H1 (cell line): ENCODE measurements around the gene PPP2R3A. TPM values are rescaled to one million over a fixed set of nuclear protein-coding genes. Genes with fewer than 3 reads are reported as not detected.

Source experiments
- CTCF ChIA-PET: fragments of 300-600 bp; sonication (Branson Sonifier 250); formaldehyde crosslinking; loops from one replicate; lab custom pipeline; 2021; ENCODE audit not compliant: partially characterized antibody; lab: Charles Lee
- POLR2A ChIA-PET: fragments of 300-600 bp; sonication (Branson Sonifier 250); formaldehyde crosslinking; loops from one replicate; lab custom pipeline; 2021; ENCODE audit warnings: inconsistent platforms; ENCODE audit not compliant: partially characterized antibody; lab: Charles Lee
- DNase-seq, 2 experiments: peaks; one replicate each; pipeline versions ENCODE4 v3.0.0 to v3.0.0-alpha.2; 2010 to 2022; ENCODE audit warnings: low spot score in 2 of 2, low read depth in 1 of 2, mixed read lengths in 1 of 2
- FAIRE-seq: peaks from 2 replicates; lab custom pipeline; 2011; peaks lifted over from hg19 to GRCh38; lab: Jason Lieb, UNC
- H2AFZ ChIP-seq: 2 replicates; pipeline ENCODE4 v1.8.1; 2012; ENCODE audit warnings: low read length, inconsistent platforms
- H2AK5ac ChIP-seq: 2 replicates; pipeline ENCODE4 v1.6.1; 2013; ENCODE audit warnings: low read depth, low read length
- H2BK120ac ChIP-seq: replicated peaks from 2 replicates; pipeline ENCODE3; 2013; ENCODE audit warnings: low read depth, low read length, inconsistent platforms
- H2BK12ac ChIP-seq: 2 replicates; pipeline ENCODE4 v1.6.1; 2013; ENCODE audit warnings: low read depth, low read length
- H2BK15ac ChIP-seq: 2 replicates; pipeline ENCODE4 v1.6.1; 2013; ENCODE audit warnings: low read length
- H2BK20ac ChIP-seq: 2 replicates; pipeline ENCODE4 v1.6.1; 2013; ENCODE audit warnings: low read length
- H2BK5ac ChIP-seq: 2 replicates; pipeline ENCODE4 v1.6.1; 2013; ENCODE audit warnings: low read depth, low read length
- H3K14ac ChIP-seq: 2 replicates; pipeline ENCODE4 v1.6.1; 2013; ENCODE audit warnings: inconsistent platforms; ENCODE audit not compliant: insufficient read length
- H3K18ac ChIP-seq: 2 replicates; pipeline ENCODE4 v1.6.1; 2013; ENCODE audit warnings: low read length; ENCODE audit errors: extremely low read depth
- H3K23ac ChIP-seq: 2 replicates; pipeline ENCODE4 v1.6.1; 2013; ENCODE audit warnings: inconsistent platforms; ENCODE audit not compliant: insufficient read length
- H3K23me2 ChIP-seq: 2 replicates; pipeline ENCODE4 v1.6.1; 2013; ENCODE audit warnings: low read depth, low read length
- H3K27ac ChIP-seq: 2 replicates; pipeline ENCODE4 v1.6.1; 2011; ENCODE audit warnings: low read depth, low read length, inconsistent platforms
- H3K27me3 ChIP-seq, 4 experiments: replicated peaks in 1 of 4; 1 replicate in 1 of 4; 2 replicates in 3 of 4; pipeline versions ENCODE4 v1.6.1 to v1.8.1; 2011 to 2013; ENCODE audit warnings: low read length in 3 of 4, mild to moderate bottlenecking in 3 of 4, inconsistent platforms in 2 of 4, mixed read lengths in 2 of 4, moderate library complexity in 1 of 4; ENCODE audit not compliant: control insufficient read depth in 3 of 4, insufficient read depth in 3 of 4; ENCODE audit errors: extremely low read depth in 1 of 4
- H3K36me3 ChIP-seq, 4 experiments: 2 replicates each; pipeline versions ENCODE4 v1.6.1 to v1.8.1; 2011 to 2013; ENCODE audit warnings: mild to moderate bottlenecking in 4 of 4, low read length in 3 of 4, moderate library complexity in 2 of 4, control low read depth in 1 of 4, inconsistent platforms in 1 of 4; ENCODE audit not compliant: insufficient read depth in 4 of 4, control insufficient read depth in 2 of 4
- H3K4ac ChIP-seq: replicated peaks from 2 replicates; pipeline ENCODE3; 2013; ENCODE audit warnings: low read length, low read depth, mixed read lengths, inconsistent platforms; ENCODE audit not compliant: insufficient read length
- H3K4me1 ChIP-seq, 4 experiments: replicated peaks in 1 of 4; 1 replicate in 1 of 4; 2 replicates in 3 of 4; pipeline versions ENCODE4 v1.6.1 to v1.8.1; 2011 to 2013; ENCODE audit warnings: low read length in 3 of 4, inconsistent platforms in 2 of 4, mixed read lengths in 1 of 4; ENCODE audit not compliant: insufficient read depth in 4 of 4, control insufficient read depth in 3 of 4
- H3K4me2 ChIP-seq, 2 experiments: 2 replicates each; pipeline versions ENCODE4 v1.6.1 to v1.8.1; 2011 to 2013; ENCODE audit warnings: low read depth in 2 of 2, low read length in 2 of 2, control low read depth in 1 of 2, inconsistent platforms in 1 of 2, mild to moderate bottlenecking in 1 of 2; ENCODE audit not compliant: insufficient read depth in 1 of 2
- H3K4me3 ChIP-seq, 4 experiments: fragments of 200-600, 300-600 bp in 1 of 4; sonication (generic), shearing (Covaris generic), sonication (Bioruptor Twin) in 1 of 4; 2 replicates each; pipeline versions ENCODE4 v1.5.1 to v1.8.1; 2011 to 2016; ENCODE audit warnings: low read length in 4 of 4, low read depth in 3 of 4, control low read depth in 2 of 4, inconsistent platforms in 2 of 4, mild to moderate bottlenecking in 2 of 4, mixed read lengths in 1 of 4, moderate library complexity in 1 of 4; ENCODE audit not compliant: insufficient read depth in 2 of 4; ENCODE audit errors: extremely low read depth in 1 of 4
- H3K56ac ChIP-seq: replicated peaks from 2 replicates; pipeline ENCODE3; 2013; ENCODE audit warnings: low read depth, mild to moderate bottlenecking, mixed read lengths, low read length, inconsistent platforms; ENCODE audit not compliant: insufficient read length
- H3K79me1 ChIP-seq: 2 replicates; pipeline ENCODE4 v1.6.1; 2013; ENCODE audit warnings: low read depth, low read length, control low read depth
- H3K79me2 ChIP-seq, 2 experiments: 2 replicates each; pipeline versions ENCODE4 v1.6.1 to v1.8.1; 2012 to 2013; ENCODE audit warnings: low read length in 2 of 2, mild to moderate bottlenecking in 2 of 2, inconsistent platforms in 1 of 2; ENCODE audit not compliant: insufficient read depth in 2 of 2, control insufficient read depth in 1 of 2
- H3K9ac ChIP-seq, 4 experiments: replicated peaks in 1 of 4; 1 replicate in 1 of 4; 2 replicates in 3 of 4; pipeline versions ENCODE4 v1.6.1 to v1.8.1; 2011 to 2013; ENCODE audit warnings: low read depth in 3 of 4, low read length in 3 of 4, control low read depth in 2 of 4, mild to moderate bottlenecking in 2 of 4, moderate library complexity in 2 of 4, inconsistent platforms in 1 of 4; ENCODE audit errors: extremely low read depth in 1 of 4
- H3K9me3 ChIP-seq, 2 experiments: 2 replicates each; pipeline versions ENCODE4 v1.6.1 to v1.8.1; 2012 to 2013; ENCODE audit warnings: mild to moderate bottlenecking in 2 of 2, moderate library complexity in 2 of 2, control low read depth in 1 of 2, inconsistent platforms in 1 of 2, low read depth in 1 of 2, low read length in 1 of 2, mixed read lengths in 1 of 2; ENCODE audit not compliant: insufficient read depth in 2 of 2
- H4K20me1 ChIP-seq, 2 experiments: replicated peaks in 1 of 2; 2 replicates each; pipeline versions ENCODE3 to v1.8.1; 2011 to 2013; ENCODE audit warnings: inconsistent platforms in 2 of 2, low read length in 2 of 2, mild to moderate bottlenecking in 1 of 2; ENCODE audit not compliant: insufficient read depth in 2 of 2, control insufficient read depth in 1 of 2
- H4K5ac ChIP-seq: 2 replicates; pipeline ENCODE4 v1.6.1; 2013; ENCODE audit warnings: low read length, low read depth, mixed read lengths, inconsistent platforms; ENCODE audit not compliant: insufficient read length
- H4K8ac ChIP-seq: 2 replicates; pipeline ENCODE4 v1.8.0; 2013; ENCODE audit warnings: mild to moderate bottlenecking, moderate library complexity, low read length, inconsistent platforms; ENCODE audit not compliant: insufficient read depth; ENCODE audit errors: extremely low read depth
- H4K91ac ChIP-seq: replicated peaks from 2 replicates; pipeline ENCODE3; 2013; ENCODE audit warnings: low read length, mixed read lengths, inconsistent platforms; ENCODE audit not compliant: insufficient read length
- ASH2L ChIP-seq: fragments of 200-600, 300-600 bp; sonication (generic); IDR thresholded peaks from one replicate; pipeline ENCODE4 v1.7.1; 2017; ENCODE audit warnings: low read length
- CBX5 ChIP-seq: fragments of 300-800, 300-1000 bp; sonication (generic); IDR thresholded peaks from 2 replicates; pipeline ENCODE4 v1.7.1; 2016; ENCODE audit warnings: antibody characterized with exemption, low read length, low read depth
- CREB1 ChIP-seq: IDR thresholded peaks from 2 replicates; pipeline ENCODE4 v1.6.1; 2012; ENCODE audit warnings: inconsistent platforms
- FOSL1 ChIP-seq: IDR thresholded peaks from 2 replicates; pipeline ENCODE4 v1.6.1; 2011; ENCODE audit warnings: mild to moderate bottlenecking, low read depth, low read length, moderate library complexity; ENCODE audit not compliant: insufficient read depth
- KDM4A ChIP-seq: IDR thresholded peaks from one replicate; pipeline ENCODE4 v1.7.1; 2012; ENCODE audit warnings: low read depth, mild to moderate bottlenecking, moderate library complexity, low read length, inconsistent platforms; ENCODE audit not compliant: severe bottlenecking
- NANOG ChIP-seq: IDR thresholded peaks from 2 replicates; pipeline ENCODE4 v1.6.1; 2011; ENCODE audit warnings: low read length, low read depth, mild to moderate bottlenecking, inconsistent platforms; ENCODE audit not compliant: insufficient read depth, poor library complexity, severe bottlenecking
- RBBP5 ChIP-seq: IDR thresholded peaks from 2 replicates; pipeline ENCODE4 v1.7.1; 2012; ENCODE audit warnings: low read depth, mild to moderate bottlenecking, inconsistent platforms, low read length, moderate library complexity, borderline replicate concordance
- RFX5 ChIP-seq: IDR thresholded peaks from 2 replicates; pipeline ENCODE4 v1.6.1; 2011; ENCODE audit warnings: low read depth, low read length, improper control_type of control experiment, borderline replicate concordance
- RNF2 ChIP-seq: fragments of 200-900, 300-1000 bp; sonication (generic); IDR thresholded peaks from 2 replicates; pipeline ENCODE4 v1.7.1; 2016; ENCODE audit warnings: borderline replicate concordance, low read depth, mild to moderate bottlenecking, antibody characterized with exemption, low read length; ENCODE audit not compliant: poor library complexity, severe bottlenecking; ENCODE audit errors: missing control alignments
- RXRA ChIP-seq: IDR thresholded peaks from 2 replicates; pipeline ENCODE4 v1.6.1; 2011; ENCODE audit warnings: low read depth, mild to moderate bottlenecking, low read length, moderate library complexity; ENCODE audit not compliant: insufficient read depth
- WGBS, 2 experiments: shearing (Covaris generic) in 1 of 2; methylation state at CpG; one replicate each; pipeline versions ENCODE4 v1.1.6 to v1.1.7; 2013 to 2015; ENCODE audit warnings: low lambda C conversion rate in 2 of 2, mixed read lengths in 2 of 2, inconsistent platforms in 1 of 2, low coverage in 1 of 2, missing lambda C conversion rate in 1 of 2; ENCODE audit not compliant: insufficient replicate concordance in 2 of 2, insufficient coverage in 1 of 2, insufficient read length in 1 of 2; ENCODE audit errors: extremely low coverage in 1 of 2, missing lambda C conversion rate in 1 of 2; 5-methylcytosine and 5-hydroxymethylcytosine counted together
- polyA plus RNA-seq, 7 experiments: library from polyadenylated mRNA; depleted of rRNA in 3 of 7; stranded (reverse) in 5 of 7; unstranded in 2 of 7; fragments of >200 nt in 5 of 7; fragments of 200-250 nt in 2 of 7; gene quantifications; 1 replicate in 5 of 7; 2 replicates in 1 of 7; 4 replicates in 1 of 7; pipeline versions ENCODE4 v1.2.1 to v1.2.3, GENCODE V29; 2011 to 2013; ENCODE audit warnings: missing spikeins in 2 of 7, mixed read lengths in 2 of 7
- total RNA-seq: library from RNA; stranded (reverse); fragmentation: NEBNext Ultra II Directional; extraction: Animal tissue kit (Norgen Biotek cat#: 25700); gene quantifications from 2 replicates; pipeline ENCODE4 v1.2.1, GENCODE V29; 2021
- TF ChIP-seq, protein P1 (sequence below), 3 experiments: IDR thresholded peaks; 1 replicate in 2 of 3; 2 replicates in 1 of 3; pipeline versions ENCODE4 v1.5.1 to v1.6.1; 2011; ENCODE audit warnings: low read length in 3 of 3, mild to moderate bottlenecking in 3 of 3, inconsistent platforms in 2 of 3, low read depth in 1 of 3, moderate library complexity in 1 of 3; ENCODE audit not compliant: insufficient read depth in 1 of 3; ENCODE audit errors: control extremely low read depth in 1 of 3

The PPP2R3A gene
- total and polyA plus RNA-seq, 2 of the 8 experiments (the other 6 are each of a cell fraction or from before 2014, with no cell fraction given): 4.1 to 15.2 TPM

DNA sequence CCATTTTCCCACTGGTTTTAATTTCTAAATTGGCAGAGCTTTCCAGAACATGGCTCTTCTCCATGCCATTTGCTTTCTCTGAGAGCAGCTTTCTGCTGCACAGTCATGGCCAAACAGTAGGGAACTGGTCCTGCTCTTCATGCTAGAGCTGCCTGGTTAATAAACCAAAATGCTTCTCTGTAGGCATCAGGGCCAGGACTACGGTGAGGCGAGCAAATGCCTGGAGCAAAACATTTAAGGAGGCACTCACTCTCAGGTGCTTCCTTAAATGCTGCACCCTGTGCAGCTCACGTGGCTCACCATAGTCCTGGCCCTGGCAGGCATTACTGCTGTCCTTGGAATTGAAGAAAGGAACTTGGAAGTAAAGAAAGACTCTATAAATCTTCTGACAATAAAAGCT is 48.5 kb upstream of the PPP2R3A start:
- Histone ChIP-seq H3K4me3 (no peak overlapping the region), H3K27ac (no peak overlapping the region), H3K27me3 (no peaks in the 10 kb centered on the region), H3K23me2 (no peaks in the 10 kb centered on the region), H4K8ac (no peak overlapping the region), H2BK15ac (no peak overlapping the region), H3K9ac (no peak overlapping the region), H3K4me1 (no peaks in the 10 kb centered on the region), H4K20me1 (no peaks in the 10 kb centered on the region), H2AFZ (no peak overlapping the region), H3K79me1 (no peaks in the 10 kb centered on the region), H3K79me2 (no peaks in the 10 kb centered on the region), H2BK5ac (no peak overlapping the region), H2BK12ac (no peak overlapping the region), H4K5ac (no peak overlapping the region), H3K36me3 (no peaks in the 10 kb centered on the region), H3K14ac (no peak overlapping the region), H3K56ac (no peak overlapping the region), H3K18ac (no peak overlapping the region), H3K4ac (no peak overlapping the region), H2BK20ac (no peak overlapping the region), H3K4me2 (no peak overlapping the region), H2AK5ac (no peak overlapping the region), H4K91ac (no peak overlapping the region), H3K9me3 (no peaks in the 10 kb centered on the region), H3K23ac (no peak overlapping the region), H2BK120ac (no peak overlapping the region)
- ChIA-PET CTCF (interaction anchor here (0.6 to 11.1 kb wide), 6 partner anchors 9 to 830 kb away, joined by 3 to 125 read pairs (median 8); no protein-coding TSS in a partner anchor), POLR2A (no interaction called here)
- DNase-seq (no peak), FAIRE-seq (no peak)
- WGBS, 2 experiments: 83% methylated on average over 3 of the region's 3 CpGs; no CpG with 5 or more reads in 1 of the 2 experiments
- TF ChIP-seq KDM4A: no peak
- TF ChIP-seq CREB1: no peak
- TF ChIP-seq, protein P1, sequence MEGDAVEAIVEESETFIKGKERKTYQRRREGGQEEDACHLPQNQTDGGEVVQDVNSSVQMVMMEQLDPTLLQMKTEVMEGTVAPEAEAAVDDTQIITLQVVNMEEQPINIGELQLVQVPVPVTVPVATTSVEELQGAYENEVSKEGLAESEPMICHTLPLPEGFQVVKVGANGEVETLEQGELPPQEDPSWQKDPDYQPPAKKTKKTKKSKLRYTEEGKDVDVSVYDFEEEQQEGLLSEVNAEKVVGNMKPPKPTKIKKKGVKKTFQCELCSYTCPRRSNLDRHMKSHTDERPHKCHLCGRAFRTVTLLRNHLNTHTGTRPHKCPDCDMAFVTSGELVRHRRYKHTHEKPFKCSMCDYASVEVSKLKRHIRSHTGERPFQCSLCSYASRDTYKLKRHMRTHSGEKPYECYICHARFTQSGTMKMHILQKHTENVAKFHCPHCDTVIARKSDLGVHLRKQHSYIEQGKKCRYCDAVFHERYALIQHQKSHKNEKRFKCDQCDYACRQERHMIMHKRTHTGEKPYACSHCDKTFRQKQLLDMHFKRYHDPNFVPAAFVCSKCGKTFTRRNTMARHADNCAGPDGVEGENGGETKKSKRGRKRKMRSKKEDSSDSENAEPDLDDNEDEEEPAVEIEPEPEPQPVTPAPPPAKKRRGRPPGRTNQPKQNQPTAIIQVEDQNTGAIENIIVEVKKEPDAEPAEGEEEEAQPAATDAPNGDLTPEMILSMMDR (IDR thresholded peaks at IDR 0.05; ENCODE audit: control extremely low read depth in 1 of 3, insufficient read depth in 1 of 3, low read depth in 1 of 3, low read length in 3 of 3): no peak
- TF ChIP-seq FOSL1: no peak
- TF ChIP-seq RXRA: no peak
- TF ChIP-seq ASH2L: no peak
- no peak for TF ChIP-seq NANOG
- TF ChIP-seq CBX5: no peak
- no peak for TF ChIP-seq RFX5
- TF ChIP-seq RNF2: no peak
- TF ChIP-seq RBBP5: no peak
